ENCODE data around the gene CFAP77.
A peak's percentile ranks its signal among the peaks of the same experiment; 100 is the strongest.

The CFAP77 gene

GRCh38 chr9:132424857-132425674 lies 15.1 kb downstream of the CFAP77 start:
- Histone ChIP-seq H3K27ac (ENCODE audit: insufficient read depth, low read depth, low read length, poor library complexity, severe bottlenecking) (peak overlapping the region; percentile 94), H3K4me1 (ENCODE audit: control insufficient read depth, insufficient read depth, low read length) (peaks cover 28% of the 10 kb centered on the region), H3K27me3 (ENCODE audit: control insufficient read depth, insufficient read depth, low read length, poor library complexity, severe bottlenecking) (no peaks in the 10 kb centered on the region), H3K9me3 (ENCODE audit: control insufficient read depth, low read length) (no peaks in the 10 kb centered on the region), H3K36me3 (ENCODE audit: control insufficient read depth, insufficient read depth, low read length) (no peaks in the 10 kb centered on the region), H3K4me3 (ENCODE audit: insufficient read depth, low read depth, low read length) (no peak overlapping the region)
- WGBS, 2 experiments = 13% methylated on average over 22 of the region's 22 CpGs

GRCh38 chr9:132425675-132426062 lies 15.7 kb downstream of the CFAP77 start:
- peak overlapping the region; percentile 94 for H3K27ac ChIP-seq (ENCODE audit: insufficient read depth, low read depth, low read length, poor library complexity, severe bottlenecking)
- 19 to 27% methylated on average over 6 to 7 of the region's 7 CpGs for WGBS, 2 experiments

GRCh38 chr9:132426639-132427414 lies 16.8 kb downstream of the CFAP77 start:
- no peak overlapping the region for H3K27ac ChIP-seq (ENCODE audit: insufficient read depth, low read depth, low read length, poor library complexity, severe bottlenecking)
- H3K36me3 ChIP-seq (ENCODE audit: control insufficient read depth, insufficient read depth, low read length) = no peaks in the 10 kb centered on the region
- no peaks in the 10 kb centered on the region for H3K9me3 ChIP-seq (ENCODE audit: control insufficient read depth, low read length)
- H3K4me1 ChIP-seq (ENCODE audit: control insufficient read depth, insufficient read depth, low read length) = peaks cover 28% of the 10 kb centered on the region
- H3K4me3 ChIP-seq (ENCODE audit: insufficient read depth, low read depth, low read length) = no peak overlapping the region
- WGBS, 2 experiments = 74 to 82% methylated on average over 16 to 17 of the region's 17 CpGs
- H3K27me3 ChIP-seq (ENCODE audit: control insufficient read depth, insufficient read depth, low read length, poor library complexity, severe bottlenecking) = no peaks in the 10 kb centered on the region

More at GRCh38 chr9:132425675-132426062, 15.7 kb downstream of the CFAP77 start:
- Histone ChIP-seq H3K4me1 (ENCODE audit: control insufficient read depth, insufficient read depth, low read length) (peaks cover 28% of the 10 kb centered on the region), H3K4me3 (ENCODE audit: insufficient read depth, low read depth, low read length) (no peak overlapping the region), H3K9me3 (ENCODE audit: control insufficient read depth, low read length) (no peaks in the 10 kb centered on the region), H3K36me3 (ENCODE audit: control insufficient read depth, insufficient read depth, low read length) (no peaks in the 10 kb centered on the region), H3K27me3 (ENCODE audit: control insufficient read depth, insufficient read depth, low read length, poor library complexity, severe bottlenecking) (no peaks in the 10 kb centered on the region)

GRCh38 chr9:132430998-132431397 lies 21.0 kb downstream of the CFAP77 start:
- H3K4me1 ChIP-seq (ENCODE audit: control insufficient read depth, insufficient read depth, low read length) = peaks cover 20% of the 10 kb centered on the region
- no peak overlapping the region for H3K27ac ChIP-seq (ENCODE audit: insufficient read depth, low read depth, low read length, poor library complexity, severe bottlenecking)
- no peaks in the 10 kb centered on the region for H3K36me3 ChIP-seq (ENCODE audit: control insufficient read depth, insufficient read depth, low read length)
- 92 to 94% methylated on average over 1 of the region's 1 CpG for WGBS, 2 experiments
- H3K4me3 ChIP-seq (ENCODE audit: insufficient read depth, low read depth, low read length) = no peak overlapping the region
- H3K9me3 ChIP-seq (ENCODE audit: control insufficient read depth, low read length) = no peaks in the 10 kb centered on the region
- H3K27me3 ChIP-seq (ENCODE audit: control insufficient read depth, insufficient read depth, low read length, poor library complexity, severe bottlenecking) = peaks cover 3% of the 10 kb centered on the region

GRCh38 chr9:132434881-132435280 lies 24.9 kb downstream of the CFAP77 start:
- no peaks in the 10 kb centered on the region for H3K9me3 ChIP-seq (ENCODE audit: control insufficient read depth, low read length)

GRCh38 chr9:132439153-132439552 lies 29.1 kb downstream of the CFAP77 start:
- Histone ChIP-seq H3K9me3 (ENCODE audit: control insufficient read depth, low read length) (no peaks in the 10 kb centered on the region), H3K4me1 (ENCODE audit: control insufficient read depth, insufficient read depth, low read length) (peaks cover 27% of the 10 kb centered on the region), H3K27me3 (ENCODE audit: control insufficient read depth, insufficient read depth, low read length, poor library complexity, severe bottlenecking) (peaks cover 3% of the 10 kb centered on the region), H3K27ac (ENCODE audit: insufficient read depth, low read depth, low read length, poor library complexity, severe bottlenecking) (no peak overlapping the region), H3K36me3 (ENCODE audit: control insufficient read depth, insufficient read depth, low read length) (no peaks in the 10 kb centered on the region), H3K4me3 (ENCODE audit: insufficient read depth, low read depth, low read length) (no peak overlapping the region)
- WGBS, 2 experiments = 92 to 93% methylated on average over 4 of the region's 4 CpGs

More at GRCh38 chr9:132434881-132435280, 24.9 kb downstream of the CFAP77 start:
- Histone ChIP-seq H3K4me3 (ENCODE audit: insufficient read depth, low read depth, low read length) (no peak overlapping the region), H3K4me1 (ENCODE audit: control insufficient read depth, insufficient read depth, low read length) (peaks cover 11% of the 10 kb centered on the region), H3K27ac (ENCODE audit: insufficient read depth, low read depth, low read length, poor library complexity, severe bottlenecking) (peak overlapping the region; percentile 33), H3K36me3 (ENCODE audit: control insufficient read depth, insufficient read depth, low read length) (no peaks in the 10 kb centered on the region), H3K27me3 (ENCODE audit: control insufficient read depth, insufficient read depth, low read length, poor library complexity, severe bottlenecking) (peaks cover 3% of the 10 kb centered on the region)
- 26 to 45% methylated on average over 6 to 9 of the region's 10 CpGs for WGBS, 2 experiments

- no peaks in the 10 kb centered on the region for H3K36me3 ChIP-seq (ENCODE audit: control insufficient read depth, insufficient read depth, low read length)
- H3K4me3 ChIP-seq (ENCODE audit: insufficient read depth, low read depth, low read length) = no peak overlapping the region
- H3K27ac ChIP-seq (ENCODE audit: insufficient read depth, low read depth, low read length, poor library complexity, severe bottlenecking) = no peak overlapping the region
- H3K27me3 ChIP-seq (ENCODE audit: control insufficient read depth, insufficient read depth, low read length, poor library complexity, severe bottlenecking) = peaks cover 1% of the 10 kb centered on the region
- WGBS, 2 experiments = 79 to 82% methylated on average over 6 of the region's 6 CpGs
- H3K9me3 ChIP-seq (ENCODE audit: control insufficient read depth, low read length) = no peaks in the 10 kb centered on the region
- H3K4me1 ChIP-seq (ENCODE audit: control insufficient read depth, insufficient read depth, low read length) = peaks cover 18% of the 10 kb centered on the region
Observed at GRCh38 chr9:132440735-132441134, 30.7 kb downstream of the CFAP77 start.

- Histone ChIP-seq H3K4me1 (ENCODE audit: control insufficient read depth, insufficient read depth, low read length) (peaks cover 18% of the 10 kb centered on the region), H3K36me3 (ENCODE audit: control insufficient read depth, insufficient read depth, low read length) (no peaks in the 10 kb centered on the region), H3K27me3 (ENCODE audit: control insufficient read depth, insufficient read depth, low read length, poor library complexity, severe bottlenecking) (no peaks in the 10 kb centered on the region), H3K27ac (ENCODE audit: insufficient read depth, low read depth, low read length, poor library complexity, severe bottlenecking) (no peak overlapping the region), H3K4me3 (ENCODE audit: insufficient read depth, low read depth, low read length) (no peak overlapping the region), H3K9me3 (ENCODE audit: control insufficient read depth, low read length) (no peaks in the 10 kb centered on the region)
- WGBS, 2 experiments = 75 to 76% methylated on average over 8 to 10 of the region's 10 CpGs
Observed at GRCh38 chr9:132441404-132441803, 31.4 kb downstream of the CFAP77 start.

- H3K9me3 ChIP-seq (ENCODE audit: control insufficient read depth, low read length) = no peaks in the 10 kb centered on the region
- H3K27me3 ChIP-seq (ENCODE audit: control insufficient read depth, insufficient read depth, low read length, poor library complexity, severe bottlenecking) = no peaks in the 10 kb centered on the region
- no peak overlapping the region for H3K27ac ChIP-seq (ENCODE audit: insufficient read depth, low read depth, low read length, poor library complexity, severe bottlenecking)
- H3K4me1 ChIP-seq (ENCODE audit: control insufficient read depth, insufficient read depth, low read length) = peaks cover 18% of the 10 kb centered on the region
- WGBS, 2 experiments = 88 to 92% methylated on average over 10 of the region's 10 CpGs
- H3K36me3 ChIP-seq (ENCODE audit: control insufficient read depth, insufficient read depth, low read length) = no peaks in the 10 kb centered on the region
- no peak overlapping the region for H3K4me3 ChIP-seq (ENCODE audit: insufficient read depth, low read depth, low read length)
Observed at GRCh38 chr9:132443951-132444607, 34.1 kb downstream of the CFAP77 start.

- no peak overlapping the region for H3K27ac ChIP-seq (ENCODE audit: insufficient read depth, low read depth, low read length, poor library complexity, severe bottlenecking)
- H3K4me3 ChIP-seq (ENCODE audit: insufficient read depth, low read depth, low read length) = no peak overlapping the region
- no peaks in the 10 kb centered on the region for H3K27me3 ChIP-seq (ENCODE audit: control insufficient read depth, insufficient read depth, low read length, poor library complexity, severe bottlenecking)
- 94 to 96% methylated on average over 3 of the region's 3 CpGs for WGBS, 2 experiments
- H3K9me3 ChIP-seq (ENCODE audit: control insufficient read depth, low read length) = no peaks in the 10 kb centered on the region
- H3K4me1 ChIP-seq (ENCODE audit: control insufficient read depth, insufficient read depth, low read length) = peaks cover 5% of the 10 kb centered on the region
- no peaks in the 10 kb centered on the region for H3K36me3 ChIP-seq (ENCODE audit: control insufficient read depth, insufficient read depth, low read length)
Observed at GRCh38 chr9:132446887-132447286, 36.9 kb downstream of the CFAP77 start.
